ENCODE data around the gene CDK11B. TPM values are rescaled to one million over a fixed set of nuclear protein-coding genes. Genes with fewer than 3 reads are reported as not detected.

CDK11B gene
- total RNA-seq, 1 donor from 2014 or later: 34.1 TPM

DNA sequence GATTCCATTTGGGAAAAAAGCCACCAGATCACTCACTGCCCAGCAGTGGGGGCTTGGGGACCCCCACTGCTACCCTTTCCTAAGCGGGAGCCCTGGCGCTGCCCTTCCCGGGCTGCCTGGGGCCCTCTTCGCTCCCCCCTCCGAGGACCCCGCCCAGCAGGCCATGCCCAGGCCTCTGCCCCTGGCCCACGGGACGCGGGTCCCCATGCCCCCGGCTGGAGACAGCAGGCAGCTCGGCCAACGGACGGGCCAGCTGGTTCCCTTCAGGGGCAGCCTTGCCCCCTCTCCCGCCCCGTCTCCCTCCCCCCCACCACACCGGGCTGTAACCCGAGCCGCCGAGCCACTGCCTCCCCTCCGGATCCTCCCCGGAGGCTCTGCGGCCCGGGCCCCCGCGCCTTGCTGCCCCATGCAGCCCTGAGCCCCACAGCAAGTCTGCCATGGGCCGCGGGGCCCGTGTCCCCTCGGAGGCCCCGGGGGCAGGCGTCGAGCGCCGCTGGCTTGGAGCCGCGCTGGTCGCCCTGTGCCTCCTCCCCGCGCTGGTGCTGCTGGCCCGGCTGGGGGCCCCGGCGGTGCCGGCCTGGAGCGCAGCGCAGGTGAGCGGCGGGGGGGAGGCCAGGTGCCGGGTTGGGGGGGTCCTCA, 26.9 kb downstream of the CDK11B start, which contains the start of gene MMP23B:
MMP23B (plus strand) TSS at position 392 of the 639 bp plus-strand sequence; CDS start at position 438, 46 bp downstream.
- H3K9me3 Mint-ChIP-seq: no peaks in the 10 kb centered on the region
- TF ChIP-seq, protein P1, sequence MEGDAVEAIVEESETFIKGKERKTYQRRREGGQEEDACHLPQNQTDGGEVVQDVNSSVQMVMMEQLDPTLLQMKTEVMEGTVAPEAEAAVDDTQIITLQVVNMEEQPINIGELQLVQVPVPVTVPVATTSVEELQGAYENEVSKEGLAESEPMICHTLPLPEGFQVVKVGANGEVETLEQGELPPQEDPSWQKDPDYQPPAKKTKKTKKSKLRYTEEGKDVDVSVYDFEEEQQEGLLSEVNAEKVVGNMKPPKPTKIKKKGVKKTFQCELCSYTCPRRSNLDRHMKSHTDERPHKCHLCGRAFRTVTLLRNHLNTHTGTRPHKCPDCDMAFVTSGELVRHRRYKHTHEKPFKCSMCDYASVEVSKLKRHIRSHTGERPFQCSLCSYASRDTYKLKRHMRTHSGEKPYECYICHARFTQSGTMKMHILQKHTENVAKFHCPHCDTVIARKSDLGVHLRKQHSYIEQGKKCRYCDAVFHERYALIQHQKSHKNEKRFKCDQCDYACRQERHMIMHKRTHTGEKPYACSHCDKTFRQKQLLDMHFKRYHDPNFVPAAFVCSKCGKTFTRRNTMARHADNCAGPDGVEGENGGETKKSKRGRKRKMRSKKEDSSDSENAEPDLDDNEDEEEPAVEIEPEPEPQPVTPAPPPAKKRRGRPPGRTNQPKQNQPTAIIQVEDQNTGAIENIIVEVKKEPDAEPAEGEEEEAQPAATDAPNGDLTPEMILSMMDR (conservative IDR thresholded peaks at IDR 0.05): no peak
- peaks cover 11% of the 10 kb centered on the region for H3K27me3 Mint-ChIP-seq (ENCODE audit: low read depth)
- H3K4me3 Mint-ChIP-seq: no peak within 1 kb of the TSS
- H3K36me3 Mint-ChIP-seq (ENCODE audit: low read depth): no peaks in the 10 kb centered on the region
- H3K27ac Mint-ChIP-seq (ENCODE audit: unreplicated experiment): no peak within 1 kb of the TSS
- no peak for DNase-seq (ENCODE audit: low read depth, low spot score)
- no peaks in the 10 kb centered on the region for H3K4me1 Mint-ChIP-seq

DNA sequence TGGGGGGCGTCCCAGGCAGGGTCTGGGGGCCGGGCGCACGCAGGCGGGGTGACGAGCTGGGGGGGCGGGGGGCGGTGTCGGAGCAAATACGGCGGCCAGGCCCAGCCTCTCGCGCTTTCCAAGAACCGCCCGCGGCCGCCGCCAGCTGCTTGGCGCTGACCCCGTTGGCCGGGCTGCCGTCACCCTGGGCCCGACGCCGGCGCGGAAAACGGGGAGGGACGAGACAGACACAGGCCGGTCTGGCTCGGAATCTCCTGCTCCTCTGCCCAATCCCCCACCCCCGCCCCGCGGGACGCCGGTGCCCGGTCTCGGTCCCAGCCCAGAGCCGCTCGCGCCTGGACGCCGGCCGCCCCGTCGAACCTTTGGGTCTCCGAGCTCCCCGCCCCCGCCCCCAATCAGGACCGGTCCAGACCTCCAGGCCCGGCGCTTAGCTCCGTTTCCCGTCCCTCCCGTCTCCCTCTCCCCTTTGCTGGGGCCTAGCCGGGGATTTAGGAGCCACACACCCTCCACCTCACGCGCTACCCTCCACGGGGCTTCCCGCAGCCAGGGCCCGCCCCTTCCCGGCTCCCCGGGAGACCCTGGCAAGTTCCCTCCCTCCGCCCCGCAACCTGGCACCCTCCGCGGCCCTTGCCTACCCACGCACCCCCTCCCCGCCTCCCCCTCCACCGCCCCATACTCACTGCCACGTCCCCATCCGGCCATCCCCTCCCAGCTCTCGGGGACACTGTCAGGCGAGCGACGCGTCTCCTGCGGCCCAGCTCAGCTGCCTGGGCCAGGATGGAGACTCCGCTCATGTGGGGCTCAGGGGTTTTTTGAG, 27.6 kb downstream of the CDK11B start:
- Mint-ChIP-seq H3K4me1 (no peaks in the 10 kb centered on the region), H3K9me3 (no peaks in the 10 kb centered on the region), H3K27me3 (ENCODE audit: low read depth) (peaks cover 11% of the 10 kb centered on the region), H3K27ac (ENCODE audit: unreplicated experiment) (no peak overlapping the region), H3K4me3 (no peak overlapping the region), H3K36me3 (ENCODE audit: low read depth) (no peaks in the 10 kb centered on the region)
- no peak for DNase-seq (ENCODE audit: low read depth, low spot score)
- TF ChIP-seq, protein P1 (conservative IDR thresholded peaks at IDR 0.05): no peak

GRCh38 chr1:1630191-1630964, 28.4 kb downstream of the CDK11B start:
- no peaks in the 10 kb centered on the region for H3K9me3 Mint-ChIP-seq
- no peak overlapping the region for H3K4me3 Mint-ChIP-seq
- H3K27me3 Mint-ChIP-seq (ENCODE audit: low read depth): peaks cover 11% of the 10 kb centered on the region
- TF ChIP-seq, protein P1 (conservative IDR thresholded peaks at IDR 0.05): no peak
- H3K4me1 Mint-ChIP-seq: no peaks in the 10 kb centered on the region
- H3K36me3 Mint-ChIP-seq (ENCODE audit: low read depth): no peaks in the 10 kb centered on the region
- DNase-seq (ENCODE audit: low read depth, low spot score): no peak
- H3K27ac Mint-ChIP-seq (ENCODE audit: unreplicated experiment): no peak overlapping the region

GRCh38 chr1:1629430-1630190, 29.2 kb downstream of the CDK11B start:
- no peaks in the 10 kb centered on the region for H3K9me3 Mint-ChIP-seq
- H3K27me3 Mint-ChIP-seq (ENCODE audit: low read depth): peaks cover 11% of the 10 kb centered on the region
- H3K27ac Mint-ChIP-seq (ENCODE audit: unreplicated experiment): no peak overlapping the region
- H3K36me3 Mint-ChIP-seq (ENCODE audit: low read depth): no peaks in the 10 kb centered on the region
- H3K4me3 Mint-ChIP-seq: no peak overlapping the region
- H3K4me1 Mint-ChIP-seq: no peaks in the 10 kb centered on the region
- TF ChIP-seq, protein P1 (conservative IDR thresholded peaks at IDR 0.05): no peak
- DNase-seq (ENCODE audit: low read depth, low spot score): no peak

All from neural crest cell (in vitro differentiated cells).